Measurements from ENCODE around the gene CCNI.

DNA sequence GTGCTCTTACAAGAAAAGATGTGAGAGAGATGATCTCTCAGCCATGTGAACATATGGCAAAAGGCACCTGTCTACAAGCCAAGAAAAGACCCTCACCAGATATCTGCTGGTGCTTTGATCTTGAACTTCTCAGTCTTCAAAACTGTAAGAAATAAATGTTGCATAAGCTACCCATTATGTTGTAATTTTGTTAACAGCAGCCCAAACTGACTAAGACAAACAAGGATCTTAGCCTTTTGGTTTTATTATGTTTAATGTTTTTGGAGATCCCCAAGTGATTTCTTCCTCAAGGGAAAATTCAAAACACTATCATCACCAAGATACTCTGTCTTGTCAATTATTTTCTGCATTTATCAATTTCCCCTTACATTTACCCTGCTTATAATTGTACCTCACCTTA lies 21.8 kb upstream of the CCNI start:
- TF ChIP-seq, protein P1, sequence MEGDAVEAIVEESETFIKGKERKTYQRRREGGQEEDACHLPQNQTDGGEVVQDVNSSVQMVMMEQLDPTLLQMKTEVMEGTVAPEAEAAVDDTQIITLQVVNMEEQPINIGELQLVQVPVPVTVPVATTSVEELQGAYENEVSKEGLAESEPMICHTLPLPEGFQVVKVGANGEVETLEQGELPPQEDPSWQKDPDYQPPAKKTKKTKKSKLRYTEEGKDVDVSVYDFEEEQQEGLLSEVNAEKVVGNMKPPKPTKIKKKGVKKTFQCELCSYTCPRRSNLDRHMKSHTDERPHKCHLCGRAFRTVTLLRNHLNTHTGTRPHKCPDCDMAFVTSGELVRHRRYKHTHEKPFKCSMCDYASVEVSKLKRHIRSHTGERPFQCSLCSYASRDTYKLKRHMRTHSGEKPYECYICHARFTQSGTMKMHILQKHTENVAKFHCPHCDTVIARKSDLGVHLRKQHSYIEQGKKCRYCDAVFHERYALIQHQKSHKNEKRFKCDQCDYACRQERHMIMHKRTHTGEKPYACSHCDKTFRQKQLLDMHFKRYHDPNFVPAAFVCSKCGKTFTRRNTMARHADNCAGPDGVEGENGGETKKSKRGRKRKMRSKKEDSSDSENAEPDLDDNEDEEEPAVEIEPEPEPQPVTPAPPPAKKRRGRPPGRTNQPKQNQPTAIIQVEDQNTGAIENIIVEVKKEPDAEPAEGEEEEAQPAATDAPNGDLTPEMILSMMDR (IDR thresholded peaks at IDR 0.05) = no peak
- TF ChIP-seq POLR2AphosphoS5 (IDR thresholded peaks at IDR 0.05) = no peak
